Measurements from ENCODE around the gene STAM. TPM values are rescaled to one million over a fixed set of nuclear protein-coding genes. Genes with fewer than 3 reads are reported as not detected.

STAM gene
- total and polyA plus RNA-seq, 10 of the 15 experiments (the other 5 are each of a cell fraction or from before 2014, with no cell fraction given): 8.8 to 15.9 (median 14.4) TPM

- no peak overlapping the region for H3K4me2 ChIP-seq (ENCODE audit: control insufficient read depth, insufficient read depth)
- no peak for ATAC-seq
- H3K4me3 ChIP-seq: no peak overlapping the region
- no peak for DNase-seq (ENCODE audit: low read depth, low spot score)
- no peak for FAIRE-seq
- no peak overlapping the region for H2AFZ ChIP-seq (ENCODE audit: control insufficient read depth, low read depth, low read length)
- POLR2A ChIA-PET: no interaction called here
- H3K9me3 ChIP-seq (replicated peaks; ENCODE audit: control insufficient read depth, insufficient read depth, low read length): no peaks in the 10 kb centered on the region
- no peak overlapping the region for H3K27ac ChIP-seq (ENCODE audit: control insufficient read depth, insufficient read depth)
- WGBS (ENCODE audit: insufficient coverage, insufficient replicate concordance, low lambda C conversion rate, missing lambda C conversion rate): 93% methylated on average over 4 of the region's 4 CpGs
- no peaks in the 10 kb centered on the region for H3K4me1 ChIP-seq (ENCODE audit: control insufficient read depth, insufficient read depth, low read length)
- CTCF ChIA-PET: no interaction called here
- no peak for TF ChIP-seq GATAD2B (conservative IDR thresholded peaks at IDR 0.05; ENCODE audit: low read depth)
- no peak for TF ChIP-seq RB1 (IDR thresholded peaks at IDR 0.05; ENCODE audit: borderline replicate concordance)
- no peak for TF ChIP-seq EZH2 (IDR thresholded peaks at IDR 0.05; ENCODE audit: borderline replicate concordance, control insufficient read depth, low read depth, low read length)
- TF ChIP-seq BACH1 (IDR thresholded peaks at IDR 0.05; ENCODE audit: borderline replicate concordance): no peak
- no peak for TF ChIP-seq EGR1 (IDR thresholded peaks at IDR 0.05; ENCODE audit: borderline replicate concordance in 1 of 2, low read depth in 2 of 2, low read length in 2 of 2)
- no peak for TF ChIP-seq BCLAF1 (IDR thresholded peaks at IDR 0.05)
- TF ChIP-seq STAT3 (IDR thresholded peaks at IDR 0.05; ENCODE audit: low read depth, low read length): no peak
- no peak for TF ChIP-seq KLF5 (IDR thresholded peaks at IDR 0.05; ENCODE audit: partially characterized antibody)
- no peak for TF ChIP-seq POLR2AphosphoS5 (IDR thresholded peaks at IDR 0.05; ENCODE audit: low read length)
- TF ChIP-seq, protein P1, sequence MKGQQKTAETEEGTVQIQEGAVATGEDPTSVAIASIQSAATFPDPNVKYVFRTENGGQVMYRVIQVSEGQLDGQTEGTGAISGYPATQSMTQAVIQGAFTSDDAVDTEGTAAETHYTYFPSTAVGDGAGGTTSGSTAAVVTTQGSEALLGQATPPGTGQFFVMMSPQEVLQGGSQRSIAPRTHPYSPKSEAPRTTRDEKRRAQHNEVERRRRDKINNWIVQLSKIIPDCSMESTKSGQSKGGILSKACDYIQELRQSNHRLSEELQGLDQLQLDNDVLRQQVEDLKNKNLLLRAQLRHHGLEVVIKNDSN (IDR thresholded peaks at IDR 0.05; ENCODE audit: borderline replicate concordance, extremely low read length, insufficient read depth, low read depth, low read length): no peak
- no peak for TF ChIP-seq ASH2L (IDR thresholded peaks at IDR 0.05; ENCODE audit: borderline replicate concordance, low read depth)
- TF ChIP-seq ZBED1 (IDR thresholded peaks at IDR 0.05; ENCODE audit: borderline replicate concordance): no peak
- TF ChIP-seq RELB (IDR thresholded peaks at IDR 0.05; ENCODE audit: low read depth): no peak
- no peak for TF ChIP-seq SIX5 (IDR thresholded peaks at IDR 0.05; ENCODE audit: low read depth, low read length, severe bottlenecking)
- no peak for TF ChIP-seq ZNF592 (IDR thresholded peaks at IDR 0.05)
- peaks cover 32% of the 10 kb centered on the region for H3K79me2 ChIP-seq (ENCODE audit: control insufficient read depth, insufficient read depth, low read length)
- intact Hi-C loops (cut with micrococcal nuclease; ENCODE audit: unreplicated experiment) (no loop called here), in situ Hi-C loops (cut with MboI) (no loop called here)
- RAD21 ChIA-PET (ENCODE audit: unreplicated experiment): no interaction called here
- SMC1A ChIA-PET (ENCODE audit: uncharacterized antibody, unreplicated experiment): interaction anchor here (1.5 kb wide), 1 partner anchor 18 kb away, joined by 4 read pairs; no protein-coding TSS in a partner anchor
- no peaks in the 10 kb centered on the region for H3K27me3 ChIP-seq (replicated peaks in 1 of 2; ENCODE audit: control insufficient read depth in 2 of 2, insufficient read depth in 2 of 2, low read length in 1 of 2)
- no peaks in the 10 kb centered on the region for H3K36me3 ChIP-seq (ENCODE audit: control insufficient read depth in 2 of 2, insufficient read depth in 2 of 2, low read length in 1 of 2)
- H4K20me1 ChIP-seq (ENCODE audit: control insufficient read depth, insufficient read depth): no peaks in the 10 kb centered on the region
- no peak overlapping the region for H3K9ac ChIP-seq (ENCODE audit: control insufficient read depth, insufficient read depth, low read length)
- no TSS peak for BruUV-seq (replicated peaks)
Measured at GRCh38 chr10:17640331-17640816, 3.6 kb upstream of the STAM start.
